KG1 (cell line): ENCODE data around the gene VEGFA.
A peak's percentile ranks its signal among the peaks of the same experiment; 100 is the strongest.

Experiments
- DNase-seq: peaks from one replicate; lab custom pipeline; 2025; lab: John Stamatoyannopoulos, UW

VEGFA gene

GRCh38 chr6:43769526-43770371 lies at the start of gene VEGFA:
Gene VEGFA (plus strand): TSS chr6:43770211.
- DNase-seq = peak; percentile 85

- no peak for DNase-seq
Measured at GRCh38 chr6:43720999-43721398, 49.0 kb upstream of the VEGFA start.

GRCh38 chr6:43722920-43723545 lies 47.0 kb upstream of the VEGFA start:
- no peak for DNase-seq

GRCh38 chr6:43723737-43724295 lies 46.2 kb upstream of the VEGFA start:
- DNase-seq = peak; percentile 45

- DNase-seq = no peak
Measured at GRCh38 chr6:43724354-43724753, 45.7 kb upstream of the VEGFA start.

GRCh38 chr6:43724914-43725642 lies 44.9 kb upstream of the VEGFA start:
- DNase-seq = peak; percentile 83

- peak; percentile 58 for DNase-seq
Measured at GRCh38 chr6:43725643-43726580, 44.1 kb upstream of the VEGFA start.

GRCh38 chr6:43727634-43728033 lies 42.4 kb upstream of the VEGFA start:
- DNase-seq = no peak

GRCh38 chr6:43728586-43728985 lies 41.4 kb upstream of the VEGFA start:
- DNase-seq = no peak

GRCh38 chr6:43729537-43729936 lies 40.5 kb upstream of the VEGFA start:
- no peak for DNase-seq

GRCh38 chr6:43730634-43731033 lies 39.4 kb upstream of the VEGFA start:
- no peak for DNase-seq

- DNase-seq = no peak
Measured at GRCh38 chr6:43733471-43734293, 36.3 kb upstream of the VEGFA start.

- DNase-seq = no peak
Measured at GRCh38 chr6:43734294-43734665, 35.7 kb upstream of the VEGFA start.

- no peak for DNase-seq
Measured at GRCh38 chr6:43735642-43736199, 34.3 kb upstream of the VEGFA start.

- no peak for DNase-seq
Measured at GRCh38 chr6:43736211-43736786, 33.7 kb upstream of the VEGFA start.

GRCh38 chr6:43736844-43737243 lies 33.2 kb upstream of the VEGFA start:
- no peak for DNase-seq

- no peak for DNase-seq
Measured at GRCh38 chr6:43737272-43738081, 32.5 kb upstream of the VEGFA start.

- DNase-seq = no peak
Measured at GRCh38 chr6:43738267-43738676, 31.7 kb upstream of the VEGFA start.
